Stimulated activated CD8-positive, alpha-beta memory T cell treated with anti-CD3 and anti-CD28 coated beads, Interleukin-4, amount 100 ng/mL, for 4 hours (primary cell): ENCODE results near the gene AGAP1.

ENCODE experiments used
- DNase-seq, 2 donors: peaks; one replicate each; pipeline ENCODE4 v3.0.0-alpha.2; 2020; ENCODE audit warnings: low read depth in 2 of 2, low spot score in 1 of 2

AGAP1 gene

GRCh38 chr2:236175548-236176150 lies 681.8 kb downstream of the AGAP1 start:
- DNase-seq: no peak

DNA sequence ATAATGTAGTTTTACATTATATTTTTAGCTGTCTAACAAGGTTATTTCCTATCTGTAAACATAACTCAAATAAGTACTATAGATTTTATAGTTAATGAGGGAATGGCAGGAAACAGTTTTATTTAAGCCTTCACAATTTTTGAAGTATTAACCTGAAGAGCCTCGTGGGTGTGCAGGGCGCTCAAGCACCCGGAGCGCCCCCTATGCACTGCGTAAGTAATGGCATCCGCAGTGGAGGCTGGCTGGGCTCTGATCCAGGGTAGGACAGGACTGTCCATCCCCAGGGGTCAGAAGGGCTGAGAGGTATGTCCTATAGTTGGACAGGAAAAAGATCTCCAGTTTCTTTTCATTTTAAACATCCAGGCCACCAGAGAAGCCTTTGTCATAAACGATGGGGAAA lies 682.6 kb downstream of the AGAP1 start:
- DNase-seq: no peak

DNA sequence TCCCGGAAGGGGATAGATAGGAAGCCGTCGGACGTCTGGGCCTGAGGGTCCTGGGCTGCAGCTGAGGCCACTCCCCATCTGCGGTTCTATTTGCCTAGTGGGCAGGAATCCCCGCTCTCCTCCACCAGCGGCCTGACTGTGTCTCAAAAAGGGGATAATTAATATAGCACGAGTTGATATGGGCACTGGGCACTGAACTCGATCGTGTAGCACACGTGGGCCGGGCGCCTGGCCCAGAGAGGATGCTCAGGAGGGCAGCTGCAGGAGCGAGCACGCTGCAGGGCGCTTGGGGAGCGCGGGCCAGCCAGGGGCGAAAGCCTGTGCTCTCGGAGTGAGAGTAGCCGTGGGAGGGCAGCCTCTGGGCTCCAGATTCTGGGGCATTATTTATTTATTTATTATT lies 683.1 kb downstream of the AGAP1 start:
- no peak for DNase-seq

DNA sequence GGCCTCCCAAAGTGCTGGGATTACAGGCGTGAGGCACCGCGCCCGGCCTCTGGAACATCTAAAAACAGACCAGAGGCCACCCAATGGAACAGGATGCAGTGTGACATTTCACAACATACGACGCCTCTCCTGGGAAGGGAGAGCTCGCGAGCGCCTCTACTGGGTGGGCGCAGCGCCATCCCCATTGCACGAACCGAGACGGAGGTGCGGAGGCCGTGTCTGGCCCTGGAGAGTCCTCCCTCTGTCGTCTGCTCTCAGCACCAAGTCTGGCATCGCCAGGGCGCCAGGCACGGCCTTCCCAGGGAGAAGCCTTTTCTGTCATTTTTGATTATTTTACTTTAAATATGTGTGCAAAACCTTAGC lies 683.7 kb downstream of the AGAP1 start:
- DNase-seq: no peak

DNA sequence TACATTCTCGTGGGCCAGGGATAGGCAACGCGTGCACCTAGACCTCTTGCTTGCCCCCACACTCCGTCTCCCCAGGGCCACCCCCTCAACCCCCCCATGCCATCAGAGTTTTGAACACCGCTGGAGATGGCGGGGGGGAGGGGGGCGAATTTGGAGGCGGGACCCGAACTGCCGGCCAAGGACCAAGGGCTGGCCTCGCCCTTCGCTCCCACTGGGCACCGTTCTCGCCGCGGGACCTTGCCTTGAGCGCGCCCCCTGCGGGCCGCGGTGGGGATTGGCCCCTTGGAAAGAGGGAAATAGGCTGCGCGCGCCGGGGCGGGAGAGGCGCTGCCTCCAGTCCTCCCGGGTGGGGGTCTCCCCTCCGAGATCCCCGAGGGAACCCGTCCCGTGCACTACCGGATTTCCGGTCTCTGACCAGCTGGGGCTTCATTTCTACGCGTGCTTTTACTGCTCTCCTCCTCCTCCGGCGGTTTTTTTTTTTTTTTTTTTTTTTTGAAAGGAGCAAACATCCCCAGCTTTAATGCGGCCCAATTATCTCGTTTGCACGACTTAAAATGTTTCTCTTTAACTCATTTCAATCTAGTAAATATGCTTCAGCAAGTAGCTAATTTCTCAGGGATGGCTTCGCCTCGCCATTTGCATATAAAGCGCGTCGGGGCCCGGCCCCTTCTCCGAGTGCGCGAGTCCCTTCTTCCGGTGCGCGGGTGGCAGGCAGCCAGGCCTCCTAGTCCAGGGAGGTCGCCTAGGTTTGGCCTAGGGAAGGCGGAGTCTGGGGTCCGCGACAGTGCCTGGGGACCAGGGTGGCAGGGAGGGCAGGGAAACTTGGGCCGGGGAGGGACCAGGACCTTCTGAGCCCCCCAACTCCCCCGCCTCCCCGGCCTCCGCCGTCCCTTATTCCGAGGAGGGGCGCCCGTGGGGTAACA lies 684.4 kb downstream of the AGAP1 start:
- DNase-seq: no peak

- no peak for DNase-seq
These were observed 685.0 kb downstream of the AGAP1 start for GRCh38 chr2:236178890-236179235.

DNA sequence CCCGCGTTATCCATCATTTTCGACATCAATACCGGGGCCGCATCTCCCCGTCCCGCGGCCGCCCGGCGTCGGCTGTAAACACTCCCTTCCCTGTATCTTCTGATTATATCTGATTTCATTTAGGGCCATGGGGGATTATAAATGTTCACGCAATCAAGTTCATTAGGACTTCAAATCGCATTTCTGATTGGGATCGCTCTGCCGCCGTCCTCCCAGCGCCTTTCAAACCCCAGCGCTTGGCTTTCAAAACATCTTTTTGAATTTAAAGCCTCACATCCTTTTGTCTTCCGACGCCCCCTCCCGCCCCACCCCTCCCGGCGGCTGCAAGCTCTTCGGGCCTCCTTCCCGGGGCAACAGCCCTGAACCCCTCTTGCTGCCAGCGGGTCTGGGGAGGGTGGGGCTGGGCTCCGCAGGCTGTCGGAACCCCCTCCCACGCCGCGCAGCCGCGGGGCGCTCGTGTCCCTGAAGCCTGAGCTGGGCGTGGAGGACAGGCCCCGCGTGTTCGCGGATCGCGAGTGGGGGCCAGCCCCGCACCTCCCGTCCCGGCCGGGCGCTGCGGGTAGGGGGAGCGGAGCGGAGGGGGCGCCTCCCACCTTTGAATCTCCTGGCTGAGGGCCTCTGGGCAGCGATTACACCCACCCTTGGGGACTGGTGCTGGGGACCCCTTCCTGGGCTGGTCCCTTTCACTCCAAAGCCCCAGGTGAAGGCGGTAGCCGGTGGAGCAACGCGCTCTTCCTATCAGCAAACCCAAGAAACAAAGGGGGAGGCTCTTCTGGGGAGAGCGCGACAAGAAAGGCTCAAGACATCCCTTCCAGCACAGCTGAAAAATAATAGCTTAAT lies 685.6 kb downstream of the AGAP1 start:
- no peak for DNase-seq

DNA sequence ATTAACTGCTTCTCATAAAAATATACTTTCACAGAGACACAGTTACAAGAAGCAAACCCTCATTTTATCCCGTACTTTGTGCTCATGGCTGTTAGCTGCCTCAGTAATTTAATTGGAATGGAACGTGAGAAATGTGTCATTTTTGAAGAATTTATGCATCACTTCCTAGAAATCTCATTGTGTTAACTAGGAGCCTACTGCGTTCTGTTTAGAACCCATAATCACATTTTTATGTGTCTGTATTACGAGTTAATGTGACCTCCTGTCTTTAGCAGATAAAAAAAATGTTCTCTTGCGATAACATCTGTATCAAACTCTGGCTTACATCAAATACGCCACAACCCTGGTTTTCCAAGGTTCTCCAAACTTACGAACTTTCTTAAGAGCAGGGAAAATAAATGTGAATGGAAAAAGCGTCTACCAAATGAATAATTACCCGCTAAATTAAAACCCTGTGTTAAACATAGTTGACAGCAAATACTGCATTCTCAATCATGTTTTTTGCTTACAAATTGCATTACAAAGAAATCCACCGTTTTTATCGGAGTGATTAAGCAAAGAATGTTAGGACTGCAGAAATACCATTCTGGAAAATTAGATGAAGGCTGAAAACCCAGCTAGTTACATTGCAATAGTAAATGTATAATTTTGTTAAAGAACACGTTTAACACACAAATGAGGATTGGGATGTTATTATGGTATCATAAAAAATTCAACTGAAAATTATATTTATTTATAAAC lies 686.4 kb downstream of the AGAP1 start:
- no peak for DNase-seq

DNA sequence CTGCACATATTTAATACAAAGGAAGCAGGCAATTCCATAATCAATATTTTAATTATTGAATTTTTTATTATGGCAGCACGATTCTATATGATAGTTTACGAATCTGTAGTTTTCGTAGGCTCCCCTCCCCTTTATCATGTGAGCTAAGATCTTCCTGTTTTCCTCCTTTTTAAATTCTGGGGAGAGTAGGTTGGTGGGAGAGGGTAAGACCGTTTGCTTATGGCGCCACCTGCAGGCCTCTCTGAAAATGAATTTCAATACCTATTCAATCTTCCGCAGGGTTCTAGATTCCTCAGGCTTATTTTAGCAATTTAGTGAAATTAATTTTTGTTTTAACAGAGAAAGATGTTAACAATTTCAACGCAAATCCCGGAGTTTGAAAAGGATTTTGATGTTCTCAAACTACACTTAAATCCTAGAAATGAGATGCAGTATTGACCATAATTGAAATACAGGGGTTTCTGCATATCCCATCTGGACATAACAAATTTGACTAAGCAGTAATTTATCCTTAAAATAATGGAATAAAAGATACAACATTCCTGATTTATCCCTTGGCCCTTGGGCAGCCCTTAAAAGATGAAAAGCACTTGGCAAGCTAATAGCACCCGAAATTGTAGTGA lies 687.1 kb downstream of the AGAP1 start:
- DNase-seq: no peak
